ENCODE results near the gene CELSR1.
"Not testable (repeated sequence)": the region's sequence is repeated elsewhere in the genome, so short reads cannot be mapped to it uniquely, and the experiment has no call there.

CELSR1 gene

DNA sequence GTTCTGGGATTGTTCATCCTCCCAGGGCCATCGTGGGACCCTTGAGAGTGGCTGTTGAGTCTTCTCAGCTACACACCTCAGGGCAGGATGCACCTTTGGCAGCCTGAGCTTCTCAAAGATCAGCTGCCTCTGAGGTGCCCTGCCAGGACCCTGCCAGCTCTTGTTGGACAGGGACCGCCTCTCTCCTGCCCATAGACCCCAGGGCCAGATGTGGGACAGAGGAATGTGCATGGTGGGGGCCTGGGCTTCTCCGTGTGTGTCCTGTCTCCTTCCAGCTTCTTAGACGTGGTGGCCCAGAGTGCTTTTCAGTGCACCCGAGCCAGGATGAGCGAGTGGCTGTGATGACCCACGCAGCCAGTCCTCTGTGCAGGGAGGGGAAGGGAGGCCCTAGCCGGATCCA is 207.8 kb downstream of the CELSR1 start:
- no peak for DNase-seq (ENCODE audit: low read depth, low spot score)

DNA sequence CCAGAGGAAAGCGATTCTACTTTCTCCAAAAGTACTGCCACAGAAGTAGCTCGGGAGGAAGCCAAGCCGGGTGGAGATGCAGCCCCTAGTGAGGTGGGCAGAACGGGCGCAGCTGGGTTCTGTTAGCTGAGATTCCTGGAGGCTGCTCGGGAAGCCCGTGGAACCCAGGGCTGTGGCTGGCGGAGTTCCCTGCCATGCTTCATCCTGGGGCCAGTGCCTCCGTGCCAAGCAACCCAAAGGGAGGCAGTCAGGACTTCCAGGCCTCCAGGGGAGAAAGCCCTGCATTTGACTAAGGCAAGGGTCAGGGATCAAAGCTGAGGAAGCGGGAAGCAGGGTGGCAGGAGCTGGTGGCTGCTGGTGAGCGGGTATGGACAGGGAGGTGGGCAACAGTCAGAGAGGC is 208.6 kb downstream of the CELSR1 start:
- DNase-seq (ENCODE audit: low read depth, low spot score) = no peak

DNA sequence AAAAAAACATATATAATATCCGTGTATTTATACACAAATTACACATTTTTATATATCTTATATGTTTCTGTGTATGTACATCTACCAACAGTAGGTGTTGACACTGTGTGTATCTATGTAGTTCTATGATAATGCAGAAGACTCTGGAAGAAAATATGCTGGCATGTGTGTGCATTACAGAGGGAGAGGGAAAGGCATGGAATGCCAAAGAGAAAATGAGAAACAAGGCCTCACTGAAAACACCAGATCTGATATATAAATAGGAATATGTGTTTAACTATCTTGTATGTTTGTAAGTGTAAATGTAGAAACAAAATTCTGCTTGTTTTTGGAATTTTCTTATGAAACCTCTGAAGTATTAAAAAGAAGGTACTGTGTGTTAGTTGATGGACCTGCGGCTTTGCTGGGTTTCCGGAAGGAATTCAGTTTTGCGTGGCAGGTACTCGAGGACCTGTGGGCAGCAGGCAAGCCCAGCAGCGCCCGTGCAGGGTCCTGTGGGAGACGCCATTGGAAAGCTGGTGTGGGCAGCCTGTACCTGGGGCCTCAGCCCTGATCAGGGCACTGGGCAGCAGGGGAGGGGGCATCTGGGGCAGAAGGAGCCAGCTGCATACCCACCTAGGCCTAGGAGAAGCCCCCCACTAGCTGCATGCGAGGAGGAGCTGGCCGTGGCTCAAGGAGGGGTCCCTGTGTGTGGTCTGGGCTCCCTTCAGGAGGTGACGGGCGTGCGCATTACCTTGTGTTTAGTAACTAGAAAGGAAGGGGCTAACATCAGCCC is 209.5 kb downstream of the CELSR1 start:
- no peak for DNase-seq (ENCODE audit: low read depth, low spot score)

DNA sequence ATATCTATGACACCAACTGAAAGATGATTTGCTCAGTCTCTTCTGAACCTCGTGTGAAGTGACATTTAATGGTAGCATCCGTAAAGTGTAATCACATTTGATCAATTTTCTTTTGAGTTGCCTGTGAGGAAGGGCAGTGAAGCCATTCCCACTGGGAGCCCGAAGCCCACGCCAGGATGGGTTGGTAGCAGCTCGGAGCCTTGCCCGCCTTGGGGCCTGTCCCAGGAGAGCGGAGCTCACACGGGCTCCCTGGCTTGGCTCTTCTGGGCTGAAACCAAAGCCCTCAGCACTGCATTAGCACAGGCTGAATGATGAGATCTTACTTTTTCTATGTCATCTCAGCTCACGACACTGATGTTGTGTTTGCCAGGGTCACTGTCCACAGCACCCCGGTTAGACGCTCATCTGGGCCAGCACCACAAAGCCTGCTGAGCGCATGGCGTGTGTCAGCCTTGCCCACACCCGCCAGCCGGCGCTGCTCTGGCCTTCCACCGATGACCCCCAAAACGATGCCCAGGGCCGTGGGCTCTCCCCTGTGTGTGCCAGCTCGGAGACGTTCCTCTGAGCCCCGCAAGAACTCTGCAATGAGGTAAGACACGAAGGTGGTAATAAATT is 211.2 kb downstream of the CELSR1 start:
- no peak for DNase-seq (ENCODE audit: low read depth, low spot score)

DNA sequence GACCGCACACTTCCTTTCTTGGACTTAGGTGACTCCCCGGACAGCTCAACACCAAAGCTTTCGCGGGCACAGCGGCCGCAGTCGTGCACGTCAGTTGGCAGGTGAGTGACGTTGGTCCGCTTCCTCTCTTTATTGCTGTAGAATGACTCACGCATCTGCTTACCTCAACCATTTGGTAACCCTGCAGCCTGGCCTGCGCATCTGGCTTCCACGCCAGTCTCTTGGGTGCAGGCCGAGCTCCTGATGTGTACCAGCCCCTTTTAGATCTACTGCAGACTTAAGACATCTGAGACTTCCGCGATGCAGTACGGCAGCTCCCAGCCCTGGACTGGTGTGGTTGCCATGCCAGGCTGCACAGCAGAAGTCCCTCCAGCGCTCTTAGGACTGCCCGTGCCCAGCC is 214.3 kb downstream of the CELSR1 start:
- DNase-seq (ENCODE audit: low read depth, low spot score) = no peak

DNA sequence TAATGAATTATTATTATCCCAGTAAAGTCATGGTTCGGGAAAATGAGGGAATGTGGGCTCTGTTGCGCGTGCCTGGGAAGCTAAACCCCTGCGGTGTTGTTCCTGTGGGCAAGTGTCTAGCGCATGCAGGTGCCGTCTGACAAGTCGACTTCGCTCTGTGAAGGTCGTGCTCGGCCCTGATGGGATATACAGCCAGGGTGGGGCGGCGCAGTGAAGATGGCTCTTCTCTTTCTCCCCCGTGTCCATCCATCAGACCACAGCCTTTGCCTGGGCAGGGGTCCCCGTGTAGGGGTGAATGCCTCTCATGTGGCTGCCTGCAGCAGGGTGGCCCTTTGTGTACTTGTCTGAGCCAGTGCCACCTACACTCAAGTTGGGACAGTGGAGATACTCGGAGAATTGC is 214.7 kb downstream of the CELSR1 start:
- DNase-seq (ENCODE audit: low read depth, low spot score) = no peak

DNA sequence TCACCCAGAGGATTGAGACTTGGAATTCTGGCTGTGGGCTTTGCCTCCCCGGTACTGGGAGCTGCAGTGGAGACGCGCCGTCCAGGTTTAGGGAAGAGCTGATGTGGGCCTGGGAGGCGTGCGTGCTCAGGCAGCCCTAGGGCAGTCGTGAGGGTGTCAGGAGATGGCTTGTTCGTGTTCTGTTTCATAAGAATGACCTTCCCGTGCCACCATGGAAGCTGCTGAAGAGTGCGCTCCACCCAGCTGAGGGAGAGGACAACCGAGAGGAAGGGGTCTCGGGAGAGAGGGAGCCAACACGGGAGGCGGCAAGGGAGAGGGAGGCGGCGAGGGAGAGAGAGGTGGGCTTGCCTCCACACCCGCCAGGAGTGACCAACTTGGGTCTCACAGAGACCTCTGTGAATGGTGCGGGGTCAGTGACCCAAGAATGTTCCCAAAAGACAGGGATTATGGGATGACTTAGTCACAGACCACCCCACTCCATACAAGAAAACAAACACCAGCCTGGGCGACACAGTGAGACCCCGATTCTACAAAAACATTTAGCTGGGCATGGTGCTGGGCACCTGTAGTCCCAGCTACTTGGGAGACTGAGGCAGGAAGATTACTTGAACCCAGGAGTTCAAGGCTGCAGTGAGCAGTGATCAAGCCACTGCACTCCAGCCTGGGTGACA is 216.6 kb downstream of the CELSR1 start:
- no peak for DNase-seq (ENCODE audit: low read depth, low spot score)

DNA sequence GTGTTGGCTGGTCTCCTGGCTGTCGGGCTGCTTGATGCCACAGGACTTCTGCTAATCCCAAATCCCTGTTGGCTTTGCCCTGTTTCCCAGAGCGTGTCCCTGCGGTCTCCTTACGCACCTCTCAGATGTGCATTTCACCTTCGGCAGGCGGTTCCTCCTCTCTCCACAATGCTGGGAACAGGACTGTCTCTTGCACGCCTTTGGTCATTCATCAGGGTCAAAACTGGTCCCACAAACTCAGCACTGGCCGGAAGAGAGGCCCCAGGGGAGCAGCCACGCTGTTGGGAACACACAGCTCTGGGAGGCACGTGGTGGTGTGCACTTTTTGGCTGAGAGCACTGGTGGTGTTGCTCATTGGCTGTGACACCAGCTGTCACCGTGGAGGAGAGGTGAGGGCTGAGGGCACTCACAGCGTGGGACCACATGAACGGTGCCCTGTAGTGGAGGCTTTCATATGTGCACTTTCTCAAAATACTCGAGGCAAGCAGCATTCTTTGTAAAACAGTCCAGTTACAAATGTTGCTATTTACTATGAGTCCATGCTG is 217.2 kb downstream of the CELSR1 start:
- no peak for DNase-seq (ENCODE audit: low read depth, low spot score)

DNA sequence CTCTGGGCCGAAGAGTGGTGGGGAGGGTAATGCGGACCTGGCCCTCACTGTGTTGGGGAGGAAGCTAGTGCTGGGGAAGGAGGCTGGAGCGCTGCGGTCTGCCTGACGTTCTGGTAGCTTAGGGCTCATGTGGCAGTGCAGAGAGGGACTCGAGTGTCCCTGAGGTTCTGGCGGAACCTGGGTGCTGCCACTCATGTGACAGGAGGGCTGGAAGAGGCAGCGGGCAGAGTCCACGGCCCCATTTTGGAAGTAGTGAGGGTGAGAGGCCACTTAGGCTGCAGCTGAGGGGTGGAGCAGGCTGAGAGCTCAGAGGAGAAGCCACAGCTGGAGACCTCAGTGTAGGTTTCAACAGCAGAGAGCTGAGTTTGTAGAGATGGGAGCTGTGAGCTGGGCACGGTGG is 218.1 kb downstream of the CELSR1 start:
- DNase-seq (ENCODE audit: low read depth, low spot score) = no peak

DNA sequence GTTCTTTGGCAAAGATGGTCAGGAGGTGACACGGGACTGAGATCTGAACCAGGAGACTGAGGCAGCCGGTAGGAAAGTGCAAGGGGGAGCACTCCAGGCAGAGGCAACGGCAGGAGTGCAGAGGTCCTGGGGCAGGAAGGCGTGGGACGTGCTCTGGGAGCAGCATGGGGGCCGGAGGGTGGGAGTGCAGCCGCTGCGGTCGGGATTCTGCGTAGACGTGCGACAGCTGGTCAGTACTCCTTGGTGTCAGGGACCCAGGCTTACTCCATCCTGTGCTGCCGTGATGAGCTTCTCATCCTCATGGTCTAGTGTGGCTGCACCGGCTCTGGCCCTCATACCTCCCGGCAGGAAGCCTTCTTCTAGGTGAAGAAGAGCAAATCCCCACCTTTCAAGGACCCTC is 218.8 kb downstream of the CELSR1 start:
- DNase-seq (ENCODE audit: low read depth, low spot score) = no peak

DNA sequence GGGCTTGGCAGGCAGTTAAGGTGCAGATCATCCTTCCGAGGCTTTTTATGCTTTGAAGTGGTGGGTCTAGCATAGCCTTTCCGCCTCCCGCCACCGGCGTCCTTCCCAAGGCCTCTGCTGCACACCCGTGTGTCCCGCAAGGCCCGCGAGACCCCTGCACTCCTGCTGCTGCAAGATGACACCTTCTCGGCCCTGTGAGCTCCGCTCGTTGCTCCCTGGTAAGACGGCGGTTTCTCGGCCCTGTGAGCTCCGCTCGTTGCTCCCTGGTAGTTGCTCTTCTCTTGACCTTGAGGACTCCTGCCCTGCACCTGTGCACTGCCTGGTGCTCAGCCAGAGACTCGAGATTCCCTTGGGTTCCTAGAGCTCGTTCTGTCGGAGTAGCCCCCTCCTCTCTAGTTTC is 219.8 kb downstream of the CELSR1 start:
- DNase-seq (ENCODE audit: low read depth, low spot score) = no peak

DNA sequence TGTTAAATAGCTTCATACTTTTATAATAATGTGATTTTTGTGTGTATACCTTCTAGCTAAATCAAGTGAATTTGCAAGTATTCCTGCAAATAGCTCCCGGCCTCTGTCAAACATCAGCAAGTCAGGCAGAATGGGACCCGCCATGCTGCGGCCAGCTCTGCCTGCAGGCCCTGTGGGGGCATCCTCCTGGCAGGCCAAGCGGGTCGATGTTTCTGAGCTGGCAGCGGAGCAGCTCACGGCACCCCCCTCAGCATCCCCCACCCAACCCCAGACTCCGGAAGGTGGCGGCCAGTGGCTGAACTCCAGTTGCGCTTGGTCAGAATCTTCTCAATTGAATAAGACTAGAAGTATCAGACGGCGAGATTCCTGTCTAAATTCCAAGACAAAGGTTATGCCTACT is 221.4 kb downstream of the CELSR1 start:
- DNase-seq (ENCODE audit: low read depth, low spot score) = no peak

DNA sequence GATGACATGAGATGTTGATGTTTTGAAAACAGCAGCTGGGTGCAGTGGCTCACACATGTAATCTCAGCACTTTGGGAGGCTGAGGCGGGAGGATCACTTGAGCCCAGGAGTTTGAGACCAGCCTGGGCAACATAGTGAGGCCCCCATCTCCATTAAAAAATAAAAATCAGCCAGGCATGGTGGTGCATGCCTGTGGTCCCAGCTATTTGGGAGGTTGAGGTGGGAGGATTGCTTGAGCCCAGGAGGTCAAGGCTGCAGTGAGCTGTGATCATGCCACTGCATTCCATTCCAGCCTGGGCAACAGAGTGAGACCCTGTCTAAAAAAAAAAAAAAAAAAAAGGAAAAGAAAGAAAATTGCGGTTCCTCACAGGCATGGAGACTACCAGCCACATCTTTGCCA is 224.6 kb downstream of the CELSR1 start:
- not testable (repeated sequence) for DNase-seq (ENCODE audit: low read depth, low spot score)

DNA sequence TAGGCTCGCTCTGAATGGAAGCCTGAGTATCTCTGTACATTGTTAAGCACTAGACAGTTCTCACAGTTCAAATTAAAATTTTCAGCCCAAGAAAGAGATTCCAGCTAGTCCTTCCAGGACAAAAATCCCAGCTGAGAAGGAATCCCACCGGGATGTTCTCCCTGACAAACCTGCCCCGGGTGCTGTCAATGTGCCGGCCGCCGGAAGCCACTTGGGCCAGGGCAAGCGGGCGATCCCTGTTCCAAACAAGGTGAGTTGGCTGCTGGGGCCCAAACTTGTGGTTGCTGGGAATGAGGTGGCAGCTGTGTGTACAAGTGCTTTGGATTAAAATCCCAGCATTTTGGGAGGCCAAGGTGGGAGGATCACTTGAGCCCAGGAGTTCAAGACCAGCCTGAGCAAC is 225.4 kb downstream of the CELSR1 start:
- DNase-seq (ENCODE audit: low read depth, low spot score) = no peak
